Measurements from ENCODE around the gene SMIM35. TPM values are rescaled to one million over a fixed set of nuclear protein-coding genes. Genes with fewer than 3 reads are reported as not detected.
"Not testable (repeated sequence)": the region's sequence is repeated elsewhere in the genome, so short reads cannot be mapped to it uniquely, and the experiment has no call there.

Gene SMIM35
- total RNA-seq, 1 donor from 2014 or later: not detected

GRCh38 chr11:118012083-118012669 lies 74.6 kb downstream of the SMIM35 start:
- no peak overlapping the region for H3K4me3 ChIP-seq (ENCODE audit: low read depth, low read length)
- DNase-seq (ENCODE audit: low read depth): peak; percentile 23
- peaks cover 15% of the 10 kb centered on the region for H3K27me3 ChIP-seq (ENCODE audit: control insufficient read depth, insufficient read depth, low read length)
- H3K36me3 ChIP-seq (ENCODE audit: control insufficient read depth, insufficient read depth, low read length): no peaks in the 10 kb centered on the region
- TF ChIP-seq, protein P1, sequence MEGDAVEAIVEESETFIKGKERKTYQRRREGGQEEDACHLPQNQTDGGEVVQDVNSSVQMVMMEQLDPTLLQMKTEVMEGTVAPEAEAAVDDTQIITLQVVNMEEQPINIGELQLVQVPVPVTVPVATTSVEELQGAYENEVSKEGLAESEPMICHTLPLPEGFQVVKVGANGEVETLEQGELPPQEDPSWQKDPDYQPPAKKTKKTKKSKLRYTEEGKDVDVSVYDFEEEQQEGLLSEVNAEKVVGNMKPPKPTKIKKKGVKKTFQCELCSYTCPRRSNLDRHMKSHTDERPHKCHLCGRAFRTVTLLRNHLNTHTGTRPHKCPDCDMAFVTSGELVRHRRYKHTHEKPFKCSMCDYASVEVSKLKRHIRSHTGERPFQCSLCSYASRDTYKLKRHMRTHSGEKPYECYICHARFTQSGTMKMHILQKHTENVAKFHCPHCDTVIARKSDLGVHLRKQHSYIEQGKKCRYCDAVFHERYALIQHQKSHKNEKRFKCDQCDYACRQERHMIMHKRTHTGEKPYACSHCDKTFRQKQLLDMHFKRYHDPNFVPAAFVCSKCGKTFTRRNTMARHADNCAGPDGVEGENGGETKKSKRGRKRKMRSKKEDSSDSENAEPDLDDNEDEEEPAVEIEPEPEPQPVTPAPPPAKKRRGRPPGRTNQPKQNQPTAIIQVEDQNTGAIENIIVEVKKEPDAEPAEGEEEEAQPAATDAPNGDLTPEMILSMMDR (IDR thresholded peaks at IDR 0.05; ENCODE audit: insufficient read depth, low read length, poor library complexity, severe bottlenecking): no peak

GRCh38 chr11:118010738-118011461 lies 75.9 kb downstream of the SMIM35 start:
- Histone ChIP-seq H3K36me3 (ENCODE audit: control insufficient read depth, insufficient read depth, low read length) (no peaks in the 10 kb centered on the region), H3K27me3 (ENCODE audit: control insufficient read depth, insufficient read depth, low read length) (peaks cover 15% of the 10 kb centered on the region), H3K4me3 (ENCODE audit: low read depth, low read length) (no peak overlapping the region)
- TF ChIP-seq, protein P1 (IDR thresholded peaks at IDR 0.05; ENCODE audit: insufficient read depth, low read length, poor library complexity, severe bottlenecking): no peak
- no peak for DNase-seq (ENCODE audit: low read depth)

GRCh38 chr11:118009864-118010737 lies 76.7 kb downstream of the SMIM35 start:
- peaks cover 13% of the 10 kb centered on the region for H3K27me3 ChIP-seq (ENCODE audit: control insufficient read depth, insufficient read depth, low read length)
- DNase-seq (ENCODE audit: low read depth): no peak
- no peaks in the 10 kb centered on the region for H3K36me3 ChIP-seq (ENCODE audit: control insufficient read depth, insufficient read depth, low read length)
- TF ChIP-seq, protein P1 (IDR thresholded peaks at IDR 0.05; ENCODE audit: insufficient read depth, low read length, poor library complexity, severe bottlenecking): no peak
- no peak overlapping the region for H3K4me3 ChIP-seq (ENCODE audit: low read depth, low read length)

- peaks cover 10% of the 10 kb centered on the region for H3K27me3 ChIP-seq (ENCODE audit: control insufficient read depth, insufficient read depth, low read length)
- H3K36me3 ChIP-seq (ENCODE audit: control insufficient read depth, insufficient read depth, low read length): no peaks in the 10 kb centered on the region
- TF ChIP-seq, protein P1 (IDR thresholded peaks at IDR 0.05; ENCODE audit: insufficient read depth, low read length, poor library complexity, severe bottlenecking): no peak
Observed at GRCh38 chr11:118008271-118008911, 78.4 kb downstream of the SMIM35 start.

GRCh38 chr11:118007563-118008270 lies 79.0 kb downstream of the SMIM35 start:
- not testable (repeated sequence) for H3K4me3 ChIP-seq (ENCODE audit: low read depth, low read length); H3K36me3 ChIP-seq (ENCODE audit: control insufficient read depth, insufficient read depth, low read length); DNase-seq (ENCODE audit: low read depth); H3K27me3 ChIP-seq (ENCODE audit: control insufficient read depth, insufficient read depth, low read length)

More at GRCh38 chr11:118008271-118008911, 78.4 kb downstream of the SMIM35 start:
- DNase-seq (ENCODE audit: low read depth): no peak
- H3K4me3 ChIP-seq (ENCODE audit: low read depth, low read length): no peak overlapping the region

Measured in kidney epithelial cell (primary cell).